ENCODE measurements around the gene ST3GAL2.

DNA sequence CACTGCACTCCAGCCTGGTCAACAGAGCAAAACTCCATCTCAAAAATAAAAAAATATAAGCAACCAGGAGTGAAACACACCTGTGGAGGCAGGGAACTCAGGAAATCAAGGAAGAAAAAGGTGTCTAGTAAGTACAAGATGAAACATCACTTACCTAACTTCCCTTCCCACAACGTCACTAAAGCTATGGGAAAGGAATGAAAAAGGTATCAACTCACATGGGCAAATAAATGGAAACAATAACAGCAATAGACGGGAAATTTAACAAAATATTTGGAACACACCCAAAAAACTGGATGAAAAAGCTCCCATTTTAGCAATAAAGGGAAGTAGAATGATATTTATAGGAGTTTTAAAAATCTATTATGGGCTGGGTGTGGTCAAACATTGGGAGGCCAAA lies 61.1 kb downstream of the ST3GAL2 start:
- TF ChIP-seq, protein P1, sequence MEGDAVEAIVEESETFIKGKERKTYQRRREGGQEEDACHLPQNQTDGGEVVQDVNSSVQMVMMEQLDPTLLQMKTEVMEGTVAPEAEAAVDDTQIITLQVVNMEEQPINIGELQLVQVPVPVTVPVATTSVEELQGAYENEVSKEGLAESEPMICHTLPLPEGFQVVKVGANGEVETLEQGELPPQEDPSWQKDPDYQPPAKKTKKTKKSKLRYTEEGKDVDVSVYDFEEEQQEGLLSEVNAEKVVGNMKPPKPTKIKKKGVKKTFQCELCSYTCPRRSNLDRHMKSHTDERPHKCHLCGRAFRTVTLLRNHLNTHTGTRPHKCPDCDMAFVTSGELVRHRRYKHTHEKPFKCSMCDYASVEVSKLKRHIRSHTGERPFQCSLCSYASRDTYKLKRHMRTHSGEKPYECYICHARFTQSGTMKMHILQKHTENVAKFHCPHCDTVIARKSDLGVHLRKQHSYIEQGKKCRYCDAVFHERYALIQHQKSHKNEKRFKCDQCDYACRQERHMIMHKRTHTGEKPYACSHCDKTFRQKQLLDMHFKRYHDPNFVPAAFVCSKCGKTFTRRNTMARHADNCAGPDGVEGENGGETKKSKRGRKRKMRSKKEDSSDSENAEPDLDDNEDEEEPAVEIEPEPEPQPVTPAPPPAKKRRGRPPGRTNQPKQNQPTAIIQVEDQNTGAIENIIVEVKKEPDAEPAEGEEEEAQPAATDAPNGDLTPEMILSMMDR (conservative IDR thresholded peaks at IDR 0.05; ENCODE audit: low read length) = no peak
- no peak for TF ChIP-seq EZH2phosphoT487 (IDR thresholded peaks at IDR 0.05; ENCODE audit: borderline replicate concordance, low read depth, low read length)

All from OCI-LY7 (cell line).